HG03108 (cell line): ENCODE results near the gene PLD1.
"Not testable (repeated sequence)": the region's sequence is repeated elsewhere in the genome, so short reads cannot be mapped to it uniquely, and the experiment has no call there.

Experiments used
- ATAC-seq: cut with Tn5 transposase; IDR thresholded peaks from one replicate; pipeline ENCODE4 v1.9.1; 2021; ENCODE audit warnings: moderate library complexity; ENCODE audit not compliant: unreplicated experiment

Gene PLD1

GRCh38 chr3:171643033-171643432, 167.2 kb downstream of the PLD1 start:
- no peak for ATAC-seq

GRCh38 chr3:171640520-171641412, 169.5 kb downstream of the PLD1 start:
- no peak for ATAC-seq

- no peak for ATAC-seq
Observed at GRCh38 chr3:171636666-171637065, 173.6 kb downstream of the PLD1 start.

- no peak for ATAC-seq
Observed at GRCh38 chr3:171632766-171633165, 177.5 kb downstream of the PLD1 start.

- not testable (repeated sequence) for ATAC-seq
Observed at GRCh38 chr3:171626799-171627198, 183.5 kb downstream of the PLD1 start.

GRCh38 chr3:171622126-171622525, 188.2 kb downstream of the PLD1 start:
- ATAC-seq: no peak

- no peak for ATAC-seq
Observed at GRCh38 chr3:171620825-171621434, 189.4 kb downstream of the PLD1 start.

- ATAC-seq: no peak
Observed at GRCh38 chr3:171616798-171617197, 193.5 kb downstream of the PLD1 start.

GRCh38 chr3:171615686-171616085, 194.6 kb downstream of the PLD1 start:
- ATAC-seq: no peak

GRCh38 chr3:171615281-171615680, 195.0 kb downstream of the PLD1 start:
- no peak for ATAC-seq

- no peak for ATAC-seq
Observed at GRCh38 chr3:171614318-171614921, 195.9 kb downstream of the PLD1 start.

- ATAC-seq: no peak
Observed at GRCh38 chr3:171607452-171607851, 202.8 kb downstream of the PLD1 start.

GRCh38 chr3:171606151-171606751, 204.0 kb downstream of the PLD1 start:
- ATAC-seq: no peak

GRCh38 chr3:171604370-171604769, 205.9 kb downstream of the PLD1 start:
- no peak for ATAC-seq

- ATAC-seq: no peak
Observed at GRCh38 chr3:171602072-171602471, 208.2 kb downstream of the PLD1 start.

GRCh38 chr3:171600030-171600429, 210.3 kb downstream of the PLD1 start:
- no peak for ATAC-seq

GRCh38 chr3:171598990-171599389, 211.3 kb downstream of the PLD1 start:
- no peak for ATAC-seq

GRCh38 chr3:171592786-171593185, 217.5 kb downstream of the PLD1 start:
- ATAC-seq: no peak

- no peak for ATAC-seq
Observed at GRCh38 chr3:171591070-171591469, 219.2 kb downstream of the PLD1 start.

GRCh38 chr3:171586274-171586673, 224.0 kb downstream of the PLD1 start:
- ATAC-seq: no peak

- ATAC-seq: no peak
Observed at GRCh38 chr3:171585039-171585438, 225.2 kb downstream of the PLD1 start.

- no peak for ATAC-seq
Observed at GRCh38 chr3:171584100-171584499, 226.2 kb downstream of the PLD1 start.
